ENCODE results near the gene LINC00305. TPM values are rescaled to one million over a fixed set of nuclear protein-coding genes. Genes with fewer than 3 reads are reported as not detected.
A peak's percentile ranks its signal among the peaks of the same experiment; 100 is the strongest.

Gene LINC00305
- total and polyA plus RNA-seq, 2 of the 8 experiments (the other 6 are each of a cell fraction or from before 2014, with no cell fraction given): not detected

DNA sequence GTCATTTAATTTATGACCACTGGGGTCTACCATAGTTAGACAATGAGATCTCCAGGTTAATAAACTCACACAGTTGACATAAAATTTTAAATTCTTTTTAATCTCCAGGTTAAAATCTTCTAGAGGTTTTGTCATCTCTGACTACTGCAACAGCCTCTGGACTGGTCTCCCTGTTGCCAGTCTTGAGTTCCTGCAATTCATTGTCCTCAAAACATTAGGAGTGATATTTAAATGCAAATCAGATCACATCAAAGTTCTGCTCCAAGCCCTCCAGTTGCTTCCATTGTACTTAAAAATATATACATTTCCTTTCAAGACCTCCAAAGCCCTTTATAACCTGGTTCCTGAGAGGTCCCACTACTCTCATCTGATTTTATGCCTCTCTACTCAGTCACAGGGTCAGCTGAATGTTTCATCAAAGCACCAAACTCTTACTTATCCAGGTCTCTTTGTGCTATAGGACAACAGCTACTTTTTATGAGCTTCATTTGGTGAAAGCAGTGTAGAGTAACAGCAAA lies 18.6 kb upstream of the LINC00305 start:
- Histone ChIP-seq H3K9me3 (ENCODE audit: insufficient read depth in 2 of 2, low read depth in 1 of 2, low read length in 1 of 2) (peaks cover 0 to 1% of the 10 kb centered on the region in 2 experiments; a peak in 1 of 4 replicates), H3K18ac (ENCODE audit: extremely low read depth, low read length) (no peak overlapping the region), H2BK12ac (ENCODE audit: low read depth, low read length) (no peak overlapping the region), H3K79me1 (ENCODE audit: low read depth, low read length) (no peaks in the 10 kb centered on the region), H2AK5ac (ENCODE audit: low read depth, low read length) (no peak overlapping the region), H3K27me3 (replicated peaks in 1 of 4; ENCODE audit: control insufficient read depth in 3 of 4, extremely low read depth in 1 of 4, insufficient read depth in 3 of 4, low read length in 3 of 4) (no peaks in the 10 kb centered on the region), H3K23me2 (ENCODE audit: low read depth, low read length) (no peaks in the 10 kb centered on the region; the same call in 1 of the 2 replicates), H2AFZ (ENCODE audit: low read length) (peak overlapping the region; percentile 25; the same call in 1 of the 2 replicates), H4K8ac (ENCODE audit: extremely low read depth, insufficient read depth, low read length) (no peak overlapping the region), H3K14ac (ENCODE audit: insufficient read length) (no peak overlapping the region), H3K36me3 (ENCODE audit: control insufficient read depth in 2 of 4, insufficient read depth in 4 of 4, low read length in 3 of 4) (no peaks in the 10 kb centered on the region), H4K91ac (replicated peaks; ENCODE audit: insufficient read length, low read length) (no peak overlapping the region), H3K9ac (replicated peaks in 1 of 4; ENCODE audit: extremely low read depth in 1 of 4, low read depth in 3 of 4, low read length in 3 of 4) (no peak overlapping the region), H4K20me1 (replicated peaks in 1 of 2; ENCODE audit: control insufficient read depth in 1 of 2, insufficient read depth in 2 of 2, low read length in 2 of 2) (no peaks in the 10 kb centered on the region), H3K23ac (ENCODE audit: insufficient read length) (no peak overlapping the region), H3K79me2 (ENCODE audit: control insufficient read depth in 1 of 2, insufficient read depth in 2 of 2, low read length in 2 of 2) (no peaks in the 10 kb centered on the region), H3K4me1 (replicated peaks in 1 of 4; ENCODE audit: control insufficient read depth in 3 of 4, insufficient read depth in 4 of 4, low read length in 3 of 4) (peaks cover 0 to 17% (median 11%) of the 10 kb centered on the region in 4 experiments; a peak in 5 of 7 replicates), H2BK20ac (ENCODE audit: low read length) (no peak overlapping the region), H3K4ac (replicated peaks; ENCODE audit: insufficient read length, low read depth, low read length) (no peak overlapping the region), H2BK5ac (ENCODE audit: low read depth, low read length) (no peak overlapping the region), H2BK120ac (replicated peaks; ENCODE audit: low read depth, low read length) (no peak overlapping the region), H4K5ac (ENCODE audit: insufficient read length, low read depth, low read length) (peak overlapping the region; percentile 59), H3K4me2 (ENCODE audit: insufficient read depth in 1 of 2, low read depth in 2 of 2, low read length in 2 of 2) (peak overlapping the region in 1 of 2 experiments; percentile 25; a peak in 2 of 4 replicates), H3K56ac (replicated peaks; ENCODE audit: insufficient read length, low read depth, low read length) (no peak overlapping the region), H3K27ac (ENCODE audit: low read depth, low read length) (no peak overlapping the region; the same call in 1 of the 2 replicates), H3K4me3 (ENCODE audit: extremely low read depth in 1 of 4, insufficient read depth in 2 of 4, low read depth in 3 of 4, low read length in 4 of 4) (no peak overlapping the region; a peak in 1 of 8 replicates), H2BK15ac (ENCODE audit: low read length) (no peak overlapping the region)
- ChIA-PET CTCF (ENCODE audit: partially characterized antibody) (no interaction called here), POLR2A (ENCODE audit: partially characterized antibody) (interaction anchor here (0.5 kb wide), 1 partner anchor 153 kb away, joined by 3 read pairs; no protein-coding TSS in a partner anchor)
- no peak for DNase-seq (ENCODE audit: low read depth in 1 of 2, low spot score in 2 of 2)
- FAIRE-seq: no peak
- TF ChIP-seq SIRT6 (IDR thresholded peaks at IDR 0.05; ENCODE audit: low read length) (no peak), BCL11A (IDR thresholded peaks at IDR 0.05; ENCODE audit: low read depth in 2 of 2, low read length in 2 of 2) (no peak)
